ENCODE data around the gene CBLB.

The CBLB gene

DNA sequence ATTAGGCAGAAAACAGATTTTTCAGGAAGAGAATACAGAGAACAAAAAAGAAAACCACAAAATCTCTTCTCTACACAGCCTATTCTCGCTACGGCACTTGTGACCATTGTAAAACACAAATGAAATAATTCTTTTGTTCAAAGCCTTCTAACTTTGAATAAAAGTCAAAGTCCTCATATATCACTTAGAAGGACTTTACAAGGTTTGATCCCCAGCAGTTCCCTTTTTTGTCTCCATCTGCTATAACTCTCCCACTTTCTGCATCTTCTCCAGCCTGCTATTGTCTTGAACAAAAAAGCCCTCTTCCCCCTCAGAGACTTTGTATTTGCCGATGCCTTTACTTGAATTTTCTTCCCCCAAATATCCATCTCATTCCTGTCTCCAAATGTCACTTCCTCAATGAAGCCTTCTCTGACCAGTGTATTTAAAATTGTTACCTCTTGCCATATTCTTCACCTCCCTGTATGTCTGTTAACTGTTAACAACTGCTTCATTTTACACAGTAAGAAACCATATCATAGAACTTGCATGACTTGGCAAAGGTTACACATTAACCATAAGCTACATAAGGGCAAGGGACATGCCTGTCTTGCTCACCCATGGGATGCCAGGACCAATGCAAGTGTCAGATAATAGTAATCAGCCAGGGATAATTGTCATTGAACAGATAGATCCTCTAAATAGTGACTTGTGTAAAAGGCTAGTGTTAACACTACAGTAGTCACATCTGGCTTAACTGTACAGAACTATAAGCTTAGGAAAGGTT is 122.4 kb downstream of the CBLB start:
- Histone ChIP-seq H3K79me1 (ENCODE audit: low read depth, low read length) (no peaks in the 10 kb centered on the region), H3K14ac (ENCODE audit: low read length) (no peak overlapping the region), H3K36me3 (replicated peaks in 1 of 2; ENCODE audit: control insufficient read depth in 2 of 2, insufficient read depth in 2 of 2, low read length in 2 of 2) (peaks cover 0 to 33% of the 10 kb centered on the region in 2 donors), H3K27me3 (ENCODE audit: control insufficient read depth in 3 of 3, insufficient read depth in 3 of 3, low read depth in 1 of 3, low read length in 3 of 3) (no peaks in the 10 kb centered on the region), H3K4me2 (ENCODE audit: insufficient read depth, low read length, poor library complexity, severe bottlenecking) (no peak overlapping the region), H2AK5ac (ENCODE audit: low read depth, low read length) (no peak overlapping the region), H3K4ac (ENCODE audit: low read length) (no peak overlapping the region), H3K9me3 (replicated peaks in 1 of 2; ENCODE audit: control insufficient read depth in 2 of 2, insufficient read depth in 1 of 2, low read depth in 1 of 2, low read length in 2 of 2) (peaks cover 0 to 3% of the 10 kb centered on the region in 2 donors), H3K4me1 (ENCODE audit: control insufficient read depth in 2 of 2, insufficient read depth in 1 of 2, low read depth in 1 of 2, low read length in 2 of 2) (peaks cover 0 to 3% of the 10 kb centered on the region in 2 donors), H3K18ac (ENCODE audit: low read length) (no peak overlapping the region), H4K91ac (ENCODE audit: low read depth, low read length, poor library complexity) (no peak overlapping the region), H3K23ac (ENCODE audit: low read depth, low read length, poor library complexity) (no peak overlapping the region), H2BK5ac (ENCODE audit: low read length) (no peak overlapping the region), H2BK12ac (ENCODE audit: low read length) (no peak overlapping the region), H3K9ac (ENCODE audit: low read depth, low read length, poor library complexity) (no peak overlapping the region), H2BK15ac (ENCODE audit: low read length) (no peak overlapping the region), H4K8ac (ENCODE audit: low read depth, low read length) (no peak overlapping the region), H3K27ac (replicated peaks; ENCODE audit: low read length) (no peak overlapping the region), H2BK120ac (ENCODE audit: low read depth, low read length) (no peak overlapping the region), H2AFZ (ENCODE audit: low read length) (no peak overlapping the region), H3K4me3 (ENCODE audit: low read length in 2 of 2) (no peak overlapping the region)
- no peak for DNase-seq (ENCODE audit: low spot score)
- WGBS, 2 donors (ENCODE audit: extremely low coverage in 2 of 2, insufficient read length in 2 of 2, insufficient replicate concordance in 1 of 2): no CpG with 5 or more reads among the region's 3 CpGs

DNA sequence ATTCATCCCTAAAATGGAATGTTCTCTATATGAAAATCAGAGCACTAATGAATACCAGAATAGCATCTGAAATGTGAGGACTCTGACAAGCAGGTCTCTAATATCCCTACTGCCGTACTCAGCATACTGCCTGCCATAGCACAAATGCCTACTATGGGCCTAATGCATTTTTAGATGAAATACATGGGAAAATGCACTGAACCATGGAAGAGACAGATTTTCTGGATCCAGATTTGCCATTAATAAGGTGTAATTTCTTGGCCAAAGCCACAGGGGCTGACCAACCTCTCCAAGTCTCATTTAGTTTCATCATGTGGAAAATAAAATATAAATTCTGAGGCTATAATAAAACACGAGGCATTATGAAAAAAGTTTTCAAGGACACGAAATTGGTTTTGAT is 123.8 kb downstream of the CBLB start:
- H3K9ac ChIP-seq (ENCODE audit: low read depth, low read length, poor library complexity): no peak overlapping the region
- H3K4me1 ChIP-seq (ENCODE audit: control insufficient read depth in 2 of 2, insufficient read depth in 1 of 2, low read depth in 1 of 2, low read length in 2 of 2): peaks cover 0 to 3% of the 10 kb centered on the region in 2 donors
- no peaks in the 10 kb centered on the region for H3K79me1 ChIP-seq (ENCODE audit: low read depth, low read length)
- no peak overlapping the region for H2BK120ac ChIP-seq (ENCODE audit: low read depth, low read length)
- no peak overlapping the region for H4K8ac ChIP-seq (ENCODE audit: low read depth, low read length)
- no peak overlapping the region for H4K91ac ChIP-seq (ENCODE audit: low read depth, low read length, poor library complexity)
- no peak overlapping the region for H2BK15ac ChIP-seq (ENCODE audit: low read length)
- no CpG with 5 or more reads among the region's 3 CpGs for WGBS, 2 donors (ENCODE audit: extremely low coverage in 2 of 2, insufficient read length in 2 of 2, insufficient replicate concordance in 1 of 2)
- no peak overlapping the region for H3K18ac ChIP-seq (ENCODE audit: low read length)
- H3K27ac ChIP-seq (replicated peaks; ENCODE audit: low read length): no peak overlapping the region
- no peak overlapping the region for H2AK5ac ChIP-seq (ENCODE audit: low read depth, low read length)
- H3K9me3 ChIP-seq (replicated peaks in 1 of 2; ENCODE audit: control insufficient read depth in 2 of 2, insufficient read depth in 1 of 2, low read depth in 1 of 2, low read length in 2 of 2): peaks cover 0 to 3% of the 10 kb centered on the region in 2 donors
- H3K4me3 ChIP-seq (ENCODE audit: low read length in 2 of 2): no peak overlapping the region
- DNase-seq (ENCODE audit: low spot score): no peak
- H3K4me2 ChIP-seq (ENCODE audit: insufficient read depth, low read length, poor library complexity, severe bottlenecking): no peak overlapping the region
- no peaks in the 10 kb centered on the region for H3K27me3 ChIP-seq (ENCODE audit: control insufficient read depth in 3 of 3, insufficient read depth in 3 of 3, low read depth in 1 of 3, low read length in 3 of 3)
- H2AFZ ChIP-seq (ENCODE audit: low read length): no peak overlapping the region
- H3K23ac ChIP-seq (ENCODE audit: low read depth, low read length, poor library complexity): no peak overlapping the region
- no peak overlapping the region for H2BK12ac ChIP-seq (ENCODE audit: low read length)
- no peak overlapping the region for H3K4ac ChIP-seq (ENCODE audit: low read length)
- H3K14ac ChIP-seq (ENCODE audit: low read length): no peak overlapping the region
- H2BK5ac ChIP-seq (ENCODE audit: low read length): no peak overlapping the region
- H3K36me3 ChIP-seq (replicated peaks in 1 of 2; ENCODE audit: control insufficient read depth in 2 of 2, insufficient read depth in 2 of 2, low read length in 2 of 2): peaks cover 0 to 38% of the 10 kb centered on the region in 2 donors

DNA sequence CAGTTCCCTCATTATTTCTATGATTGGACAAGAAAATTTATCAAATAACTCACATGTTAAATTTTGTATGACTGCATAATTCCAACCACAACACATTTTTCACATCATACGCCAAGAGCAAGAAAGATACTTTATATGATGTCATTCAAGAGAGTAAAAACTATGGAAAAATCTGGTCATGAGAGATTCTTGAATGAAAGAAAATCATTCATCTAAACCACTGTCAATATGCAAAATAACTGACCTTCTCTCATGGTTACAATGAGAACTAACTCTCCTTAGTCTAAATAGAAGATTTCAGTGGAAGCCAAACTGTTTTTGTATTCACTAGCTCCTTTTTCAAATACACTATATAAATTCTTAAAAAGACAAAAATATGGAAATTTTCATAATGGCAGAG is 124.6 kb downstream of the CBLB start:
- peaks cover 0 to 3% of the 10 kb centered on the region in 2 donors for H3K9me3 ChIP-seq (replicated peaks in 1 of 2; ENCODE audit: control insufficient read depth in 2 of 2, insufficient read depth in 1 of 2, low read depth in 1 of 2, low read length in 2 of 2)
- no peak overlapping the region for H2AFZ ChIP-seq (ENCODE audit: low read length)
- no peak overlapping the region for H3K14ac ChIP-seq (ENCODE audit: low read length)
- no peaks in the 10 kb centered on the region for H3K27me3 ChIP-seq (ENCODE audit: control insufficient read depth in 3 of 3, insufficient read depth in 3 of 3, low read depth in 1 of 3, low read length in 3 of 3)
- H3K79me1 ChIP-seq (ENCODE audit: low read depth, low read length): no peaks in the 10 kb centered on the region
- H3K4me2 ChIP-seq (ENCODE audit: insufficient read depth, low read length, poor library complexity, severe bottlenecking): no peak overlapping the region
- no peak overlapping the region for H3K4ac ChIP-seq (ENCODE audit: low read length)
- no CpG with 5 or more reads among the region's 1 CpG for WGBS, 2 donors (ENCODE audit: extremely low coverage in 2 of 2, insufficient read length in 2 of 2, insufficient replicate concordance in 1 of 2)
- no peak overlapping the region for H3K18ac ChIP-seq (ENCODE audit: low read length)
- no peak overlapping the region for H4K91ac ChIP-seq (ENCODE audit: low read depth, low read length, poor library complexity)
- H2BK5ac ChIP-seq (ENCODE audit: low read length): no peak overlapping the region
- H3K9ac ChIP-seq (ENCODE audit: low read depth, low read length, poor library complexity): no peak overlapping the region
- H3K36me3 ChIP-seq (replicated peaks in 1 of 2; ENCODE audit: control insufficient read depth in 2 of 2, insufficient read depth in 2 of 2, low read length in 2 of 2): peaks cover 0 to 46% of the 10 kb centered on the region in 2 donors
- H2AK5ac ChIP-seq (ENCODE audit: low read depth, low read length): no peak overlapping the region
- DNase-seq (ENCODE audit: low spot score): no peak
- no peak overlapping the region for H2BK12ac ChIP-seq (ENCODE audit: low read length)
- H3K27ac ChIP-seq (replicated peaks; ENCODE audit: low read length): no peak overlapping the region
- no peak overlapping the region for H3K4me3 ChIP-seq (ENCODE audit: low read length in 2 of 2)
- no peak overlapping the region for H3K23ac ChIP-seq (ENCODE audit: low read depth, low read length, poor library complexity)
- H4K8ac ChIP-seq (ENCODE audit: low read depth, low read length): no peak overlapping the region
- H2BK120ac ChIP-seq (ENCODE audit: low read depth, low read length): no peak overlapping the region
- peaks cover 0 to 3% of the 10 kb centered on the region in 2 donors for H3K4me1 ChIP-seq (ENCODE audit: control insufficient read depth in 2 of 2, insufficient read depth in 1 of 2, low read depth in 1 of 2, low read length in 2 of 2)
- H2BK15ac ChIP-seq (ENCODE audit: low read length): no peak overlapping the region

GRCh38 chr3:105733356-105733755 is 135.5 kb downstream of the CBLB start:
- Histone ChIP-seq H3K4me3 (ENCODE audit: low read length in 2 of 2) (no peak overlapping the region), H3K23ac (ENCODE audit: low read depth, low read length, poor library complexity) (no peak overlapping the region), H3K36me3 (replicated peaks in 1 of 2; ENCODE audit: control insufficient read depth in 2 of 2, insufficient read depth in 2 of 2, low read length in 2 of 2) (peaks cover 0 to 46% of the 10 kb centered on the region in 2 donors), H4K91ac (ENCODE audit: low read depth, low read length, poor library complexity) (no peak overlapping the region), H2AFZ (ENCODE audit: low read length) (no peak overlapping the region), H2BK12ac (ENCODE audit: low read length) (no peak overlapping the region), H3K18ac (ENCODE audit: low read length) (no peak overlapping the region), H3K27ac (replicated peaks; ENCODE audit: low read length) (no peak overlapping the region), H3K4ac (ENCODE audit: low read length) (no peak overlapping the region), H3K14ac (ENCODE audit: low read length) (no peak overlapping the region), H3K9ac (ENCODE audit: low read depth, low read length, poor library complexity) (no peak overlapping the region), H4K8ac (ENCODE audit: low read depth, low read length) (no peak overlapping the region), H3K27me3 (ENCODE audit: control insufficient read depth in 3 of 3, insufficient read depth in 3 of 3, low read depth in 1 of 3, low read length in 3 of 3) (no peaks in the 10 kb centered on the region), H2BK15ac (ENCODE audit: low read length) (no peak overlapping the region), H3K9me3 (replicated peaks in 1 of 2; ENCODE audit: control insufficient read depth in 2 of 2, insufficient read depth in 1 of 2, low read depth in 1 of 2, low read length in 2 of 2) (no peaks in the 10 kb centered on the region), H2BK5ac (ENCODE audit: low read length) (no peak overlapping the region), H3K79me1 (ENCODE audit: low read depth, low read length) (no peaks in the 10 kb centered on the region), H2AK5ac (ENCODE audit: low read depth, low read length) (no peak overlapping the region), H3K4me2 (ENCODE audit: insufficient read depth, low read length, poor library complexity, severe bottlenecking) (no peak overlapping the region), H2BK120ac (ENCODE audit: low read depth, low read length) (no peak overlapping the region), H3K4me1 (ENCODE audit: control insufficient read depth in 2 of 2, insufficient read depth in 1 of 2, low read depth in 1 of 2, low read length in 2 of 2) (no peaks in the 10 kb centered on the region)
- WGBS, 2 donors (ENCODE audit: extremely low coverage in 2 of 2, insufficient read length in 2 of 2, insufficient replicate concordance in 1 of 2): no CpG with 5 or more reads among the region's 2 CpGs
- no peak for DNase-seq (ENCODE audit: low spot score)
